Measurements from ENCODE around the gene RBM23. TPM values are rescaled to one million over a fixed set of nuclear protein-coding genes. Genes with fewer than 3 reads are reported as not detected.

The RBM23 gene
- polyA plus RNA-seq, 3 donors = 76.7 to 89.7 (median 85.7) TPM

DNA sequence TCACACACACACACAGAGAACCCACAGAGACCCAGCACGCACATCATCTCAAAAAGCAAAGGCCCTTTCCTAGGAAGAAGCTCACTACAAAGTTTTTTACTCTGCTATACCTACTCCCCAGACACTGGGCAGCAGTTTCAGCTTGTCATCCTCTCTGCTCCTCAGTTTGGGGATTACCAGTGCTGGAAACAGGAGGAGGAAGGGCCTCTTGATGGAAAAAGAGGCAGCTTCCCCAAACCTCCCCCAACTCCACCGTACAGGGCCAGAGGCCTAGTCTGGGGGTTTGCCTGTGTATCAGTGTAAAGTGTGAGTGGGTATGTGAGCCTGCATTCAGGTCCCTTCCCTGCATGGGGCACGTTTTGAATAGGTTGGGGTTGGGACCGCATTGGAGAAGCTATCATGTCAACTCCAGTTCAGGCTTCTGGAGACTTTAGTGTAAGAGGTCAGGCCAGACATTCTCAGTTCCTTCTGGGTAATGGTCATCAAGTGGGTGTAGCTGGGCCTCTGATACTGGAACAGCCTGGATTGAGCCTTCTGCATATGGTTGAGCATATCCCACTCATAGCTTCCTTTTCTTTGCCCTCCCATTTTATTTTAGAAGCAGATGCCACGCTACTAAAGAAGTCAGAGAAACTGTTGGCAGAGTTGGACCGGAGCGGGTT, 34.7 kb downstream of the RBM23 start:
- Mint-ChIP-seq H3K4me1 (peaks cover 30% of the 10 kb centered on the region), H3K27me3 (ENCODE audit: low read depth in 3 of 3) (peaks cover 31 to 51% (median 33%) of the 10 kb centered on the region in 3 donors), H3K36me3 (peaks cover 4 to 10% of the 10 kb centered on the region in 2 donors), H3K9me3 (peaks cover 0 to 8% (median 3%) of the 10 kb centered on the region in 7 donors), H3K27ac (no peak overlapping the region), H3K4me3 (no peak overlapping the region)
- Histone ChIP-seq H3K4me2 (replicated peaks; ENCODE audit: extremely low read depth, low read length, poor library complexity, severe bottlenecking) (no peak overlapping the region), H3K79me2 (ENCODE audit: insufficient read depth, low read length) (no peaks in the 10 kb centered on the region), H3K36me3 (replicated peaks in 1 of 2; ENCODE audit: control insufficient read depth in 1 of 2, insufficient read depth in 2 of 2, low read length in 2 of 2) (peaks cover 3 to 4% of the 10 kb centered on the region in 2 donors), H4K20me1 (ENCODE audit: insufficient read depth, low read length) (no peaks in the 10 kb centered on the region), H3K27ac (ENCODE audit: low read depth in 1 of 2, low read length in 2 of 2) (no peak overlapping the region), H3K9me3 (replicated peaks in 1 of 2; ENCODE audit: control insufficient read depth in 1 of 2, insufficient read depth in 1 of 2, low read length in 2 of 2) (no peaks in the 10 kb centered on the region), H3K4me3 (replicated peaks in 1 of 3; ENCODE audit: low read depth in 2 of 3, low read length in 3 of 3) (no peak overlapping the region), H3K9ac (ENCODE audit: insufficient read depth, low read length, poor library complexity, severe bottlenecking) (no peak overlapping the region), H3K4me1 (ENCODE audit: control insufficient read depth in 1 of 2, insufficient read depth in 2 of 2, low read length in 2 of 2) (peaks cover 12 to 15% of the 10 kb centered on the region in 2 donors), H3K27me3 (ENCODE audit: control insufficient read depth in 2 of 2, insufficient read depth in 2 of 2, low read length in 2 of 2) (peaks cover 0 to 31% of the 10 kb centered on the region in 2 donors), H2AFZ (ENCODE audit: insufficient read depth, low read depth, low read length, poor library complexity, severe bottlenecking) (no peak overlapping the region)
- 98% methylated on average over 6 of the region's 7 CpGs for WGBS (ENCODE audit: insufficient coverage)
- DNase-seq = no peak
- TF ChIP-seq, protein P1, sequence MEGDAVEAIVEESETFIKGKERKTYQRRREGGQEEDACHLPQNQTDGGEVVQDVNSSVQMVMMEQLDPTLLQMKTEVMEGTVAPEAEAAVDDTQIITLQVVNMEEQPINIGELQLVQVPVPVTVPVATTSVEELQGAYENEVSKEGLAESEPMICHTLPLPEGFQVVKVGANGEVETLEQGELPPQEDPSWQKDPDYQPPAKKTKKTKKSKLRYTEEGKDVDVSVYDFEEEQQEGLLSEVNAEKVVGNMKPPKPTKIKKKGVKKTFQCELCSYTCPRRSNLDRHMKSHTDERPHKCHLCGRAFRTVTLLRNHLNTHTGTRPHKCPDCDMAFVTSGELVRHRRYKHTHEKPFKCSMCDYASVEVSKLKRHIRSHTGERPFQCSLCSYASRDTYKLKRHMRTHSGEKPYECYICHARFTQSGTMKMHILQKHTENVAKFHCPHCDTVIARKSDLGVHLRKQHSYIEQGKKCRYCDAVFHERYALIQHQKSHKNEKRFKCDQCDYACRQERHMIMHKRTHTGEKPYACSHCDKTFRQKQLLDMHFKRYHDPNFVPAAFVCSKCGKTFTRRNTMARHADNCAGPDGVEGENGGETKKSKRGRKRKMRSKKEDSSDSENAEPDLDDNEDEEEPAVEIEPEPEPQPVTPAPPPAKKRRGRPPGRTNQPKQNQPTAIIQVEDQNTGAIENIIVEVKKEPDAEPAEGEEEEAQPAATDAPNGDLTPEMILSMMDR (IDR thresholded peaks at IDR 0.05) = no peak
- intact Hi-C loops (cut with micrococcal nuclease) = no loop called here

DNA sequence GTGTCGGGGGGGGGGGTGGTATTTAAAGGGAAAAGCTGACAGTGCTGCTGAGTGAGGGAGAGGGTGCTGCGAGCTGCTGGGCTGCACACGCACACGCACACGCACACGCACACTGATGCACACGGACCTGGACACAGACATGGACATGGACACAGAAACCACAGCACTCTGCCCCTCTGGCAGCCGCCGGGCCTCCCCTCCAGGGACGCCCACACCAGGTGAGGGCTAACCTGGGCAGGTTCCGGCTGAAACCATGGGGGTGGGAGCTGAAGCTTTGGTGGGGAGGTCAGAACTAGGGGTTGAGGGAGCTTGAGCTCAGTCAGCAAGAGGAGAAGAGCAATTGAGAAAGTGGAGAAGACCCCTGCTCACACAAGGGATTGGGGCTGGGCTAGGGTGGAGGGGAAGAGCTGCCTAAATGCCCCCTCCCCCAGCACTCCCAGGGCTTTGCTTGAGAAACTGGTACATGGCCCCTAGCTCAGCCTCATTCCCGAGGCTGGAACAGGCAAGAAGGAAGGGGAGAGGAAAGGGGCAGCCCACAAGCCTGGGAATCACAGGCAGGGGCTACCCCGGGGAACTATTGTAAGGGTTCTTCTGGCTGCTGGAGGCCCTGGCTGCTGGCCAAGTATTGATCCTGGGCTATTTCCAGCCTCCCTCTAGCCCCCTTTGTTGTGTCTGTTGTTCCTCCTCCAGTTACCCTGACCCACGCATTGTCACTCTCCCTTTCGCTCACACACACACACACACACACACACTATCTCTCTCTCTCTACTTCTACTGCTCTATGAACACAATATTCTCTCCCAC, 35.6 kb downstream of the RBM23 start, which contains the start of gene REM2:
REM2 (plus strand) TSS at position 50 of the 804 bp plus-strand sequence; CDS start at position 116, 66 bp downstream.
- H3K79me2 ChIP-seq (ENCODE audit: insufficient read depth, low read length) = no peaks in the 10 kb centered on the region
- H2AFZ ChIP-seq (ENCODE audit: insufficient read depth, low read depth, low read length, poor library complexity, severe bottlenecking) = no peak within 1 kb of the TSS
- no peak within 1 kb of the TSS for H3K4me3 ChIP-seq (replicated peaks in 1 of 3; ENCODE audit: low read depth in 2 of 3, low read length in 3 of 3)
- no peaks in the 10 kb centered on the region for H3K9me3 ChIP-seq (replicated peaks in 1 of 2; ENCODE audit: control insufficient read depth in 1 of 2, insufficient read depth in 1 of 2, low read length in 2 of 2)
- TF ChIP-seq, protein P1 (IDR thresholded peaks at IDR 0.05) = no peak
- Mint-ChIP-seq H3K36me3 (peaks cover 11 to 18% of the 10 kb centered on the region in 2 donors), H3K4me3 (peak within 1 kb of the TSS in 1 of 2 donors; percentile 61), H3K9me3 (peaks cover 0 to 8% (median 3%) of the 10 kb centered on the region in 7 donors), H3K4me1 (peaks cover 37% of the 10 kb centered on the region), H3K27me3 (ENCODE audit: low read depth in 3 of 3) (peaks cover 31 to 51% (median 33%) of the 10 kb centered on the region in 3 donors), H3K27ac (no peak within 1 kb of the TSS)
- H3K27me3 ChIP-seq (ENCODE audit: control insufficient read depth in 2 of 2, insufficient read depth in 2 of 2, low read length in 2 of 2) = peaks cover 0 to 31% of the 10 kb centered on the region in 2 donors
- no peak for DNase-seq
- H3K4me1 ChIP-seq (ENCODE audit: control insufficient read depth in 1 of 2, insufficient read depth in 2 of 2, low read length in 2 of 2) = peaks cover 12 to 21% of the 10 kb centered on the region in 2 donors
- H4K20me1 ChIP-seq (ENCODE audit: insufficient read depth, low read length) = no peaks in the 10 kb centered on the region
- H3K27ac ChIP-seq (ENCODE audit: low read depth in 1 of 2, low read length in 2 of 2) = no peak within 1 kb of the TSS
- intact Hi-C loops (cut with micrococcal nuclease) = no loop called here
- WGBS (ENCODE audit: insufficient coverage) = 77% methylated on average over 12 of the region's 15 CpGs
- H3K9ac ChIP-seq (ENCODE audit: insufficient read depth, low read length, poor library complexity, severe bottlenecking) = no peak within 1 kb of the TSS
- peaks cover 10 to 12% of the 10 kb centered on the region in 2 donors for H3K36me3 ChIP-seq (replicated peaks in 1 of 2; ENCODE audit: control insufficient read depth in 1 of 2, insufficient read depth in 2 of 2, low read length in 2 of 2)
- no peak within 1 kb of the TSS for H3K4me2 ChIP-seq (replicated peaks; ENCODE audit: extremely low read depth, low read length, poor library complexity, severe bottlenecking)

All from CD14-positive monocyte (primary cell).